Anterior cingulate cortex (tissue), 58 donors: ENCODE data around the gene GALC.

Experiments used
- DNase-seq, 58 donors: peaks; one replicate each; lab custom pipeline; 2025; lab: John Stamatoyannopoulos, UW

Gene GALC

DNA sequence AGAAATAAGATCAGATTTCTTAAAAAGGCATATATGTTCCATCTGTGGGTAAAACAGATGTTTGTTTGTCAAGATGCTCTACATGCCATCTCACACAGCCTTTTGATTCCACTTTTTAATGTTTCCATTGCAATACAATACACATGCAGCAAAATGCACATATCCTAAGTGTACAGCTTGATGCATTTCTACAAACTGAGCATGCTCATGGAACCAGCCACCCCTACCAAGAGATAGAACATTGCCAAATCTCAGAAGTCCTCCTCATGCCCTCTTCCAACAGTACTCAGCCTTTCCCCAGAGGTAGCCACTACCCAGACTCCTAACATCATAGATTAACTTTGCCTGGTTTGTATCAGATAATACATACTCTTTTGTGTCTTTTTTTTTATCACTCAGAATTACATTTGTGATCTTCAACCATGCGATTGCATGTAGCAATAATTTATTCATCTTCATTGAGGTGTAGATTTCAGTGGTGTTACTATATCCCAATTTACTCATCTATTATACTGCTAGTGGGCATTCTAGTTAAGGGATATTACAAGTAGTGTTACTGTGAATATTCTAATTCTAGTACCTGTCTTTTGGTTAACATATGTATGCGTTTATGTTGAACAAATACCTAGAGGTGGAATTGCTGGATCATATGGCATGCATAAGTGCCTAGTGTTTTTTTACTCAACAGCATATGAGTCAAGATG, 15.2 kb upstream of the GALC start:
- no peak for DNase-seq

GRCh38 chr14:88007608-88008007, 14.6 kb upstream of the GALC start:
- DNase-seq = no peak

GRCh38 chr14:88005978-88006851, 13.2 kb upstream of the GALC start:
- no peak for DNase-seq

DNA sequence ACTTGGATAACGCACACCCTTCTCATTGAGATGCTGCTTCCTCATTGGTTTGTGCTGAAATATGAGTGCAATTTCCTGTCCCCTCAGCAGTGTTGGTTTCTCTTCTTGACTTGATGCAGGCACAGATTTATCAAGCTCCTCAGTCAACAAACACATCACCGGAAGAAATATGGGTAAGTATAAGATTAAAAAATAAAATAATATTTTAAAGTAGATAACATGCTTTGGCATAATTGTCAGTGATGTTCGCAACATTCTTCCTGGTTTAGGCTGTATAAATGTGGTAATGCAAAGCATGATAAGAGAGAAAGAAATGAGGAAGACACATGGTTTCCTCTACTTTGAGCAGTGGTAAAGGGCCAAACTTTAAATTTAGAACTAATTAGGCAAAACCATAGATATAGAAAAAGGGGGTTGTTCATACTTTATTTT, 12.1 kb upstream of the GALC start, which contains the start of gene GPR65:
TSS of gene GPR65 (plus strand) at position 86 of the 432 bp plus-strand sequence. CDS start 5,713 bp downstream, outside the sequence.
- DNase-seq = no peak

DNA sequence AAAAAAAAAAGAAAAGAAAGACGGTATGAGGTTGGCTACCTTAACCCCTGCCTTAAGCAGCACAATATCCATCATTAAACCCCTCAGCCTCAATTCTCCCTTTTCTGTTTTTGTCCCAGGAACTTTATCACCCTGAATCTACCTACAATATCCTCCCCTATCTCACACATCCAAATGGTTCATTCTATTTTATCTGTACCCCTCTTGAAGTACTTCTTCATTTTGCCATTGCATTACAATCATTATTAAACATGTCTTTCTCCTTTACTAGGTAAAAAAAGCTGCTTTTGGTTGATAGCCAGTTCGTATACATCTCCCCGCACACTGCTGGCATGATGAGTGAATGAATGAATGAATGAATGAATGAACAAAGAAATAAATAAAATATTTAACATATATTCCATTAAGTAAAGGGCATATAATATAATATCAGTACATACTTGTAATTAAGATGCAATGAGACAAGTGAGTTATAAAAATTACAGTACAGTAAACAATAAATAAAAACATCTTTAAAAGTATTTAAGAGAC, 11.6 kb upstream of the GALC start:
- no peak for DNase-seq

GRCh38 chr14:88003425-88003824, 10.4 kb upstream of the GALC start:
- no peak for DNase-seq

DNA sequence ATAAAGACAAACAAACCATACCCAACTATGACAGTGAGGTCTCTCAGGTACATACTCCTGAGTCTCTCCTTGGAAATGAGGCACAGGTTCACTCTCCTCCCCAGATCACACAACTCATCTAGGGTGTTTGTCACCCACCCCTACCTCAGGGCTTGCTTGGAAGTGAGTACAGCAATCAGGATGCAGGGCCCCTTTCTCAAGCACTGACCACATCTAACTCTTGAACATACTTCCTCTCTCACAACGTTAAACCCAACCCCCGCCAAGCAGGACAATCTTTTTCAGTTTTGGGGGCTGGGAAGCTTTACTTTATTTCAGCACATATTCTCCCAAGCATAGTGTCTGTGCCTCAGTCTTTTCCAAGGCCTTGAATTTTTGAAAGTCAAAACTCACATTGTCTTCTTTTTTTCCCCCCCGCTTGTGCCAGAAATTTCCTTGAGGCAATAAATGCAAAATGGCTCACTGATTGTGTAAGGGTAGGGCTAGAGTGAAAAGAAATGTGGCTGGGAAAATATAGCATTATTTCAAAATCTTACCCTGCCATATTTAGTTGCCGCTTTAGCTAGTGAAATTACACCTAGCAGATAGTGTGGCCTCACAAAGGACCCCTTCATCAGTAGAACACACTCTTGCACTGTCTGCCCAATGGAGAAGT, 9.6 kb upstream of the GALC start:
- peak in 1 of 58 donors; percentile 1 for DNase-seq

GRCh38 chr14:87999277-87999676, 6.3 kb upstream of the GALC start:
- DNase-seq = peak in 1 of 58 donors; percentile 14

GRCh38 chr14:87998482-87998881, 5.5 kb upstream of the GALC start:
- DNase-seq = no peak

DNA sequence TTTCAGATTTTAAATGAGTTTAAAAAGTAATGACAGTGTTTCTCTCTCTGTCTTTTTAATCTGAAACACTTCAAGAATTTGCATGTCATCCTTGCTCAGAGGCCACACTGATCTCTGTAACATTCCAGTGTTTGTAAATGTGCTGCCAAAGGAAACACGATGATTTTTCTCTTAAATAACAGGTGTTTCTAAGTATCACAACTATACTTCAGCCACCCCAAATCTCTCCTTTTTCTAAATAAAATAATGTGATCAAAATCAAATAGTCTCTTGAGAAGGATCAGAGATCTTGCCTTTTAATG, 3.3 kb upstream of the GALC start:
- no peak for DNase-seq

DNA sequence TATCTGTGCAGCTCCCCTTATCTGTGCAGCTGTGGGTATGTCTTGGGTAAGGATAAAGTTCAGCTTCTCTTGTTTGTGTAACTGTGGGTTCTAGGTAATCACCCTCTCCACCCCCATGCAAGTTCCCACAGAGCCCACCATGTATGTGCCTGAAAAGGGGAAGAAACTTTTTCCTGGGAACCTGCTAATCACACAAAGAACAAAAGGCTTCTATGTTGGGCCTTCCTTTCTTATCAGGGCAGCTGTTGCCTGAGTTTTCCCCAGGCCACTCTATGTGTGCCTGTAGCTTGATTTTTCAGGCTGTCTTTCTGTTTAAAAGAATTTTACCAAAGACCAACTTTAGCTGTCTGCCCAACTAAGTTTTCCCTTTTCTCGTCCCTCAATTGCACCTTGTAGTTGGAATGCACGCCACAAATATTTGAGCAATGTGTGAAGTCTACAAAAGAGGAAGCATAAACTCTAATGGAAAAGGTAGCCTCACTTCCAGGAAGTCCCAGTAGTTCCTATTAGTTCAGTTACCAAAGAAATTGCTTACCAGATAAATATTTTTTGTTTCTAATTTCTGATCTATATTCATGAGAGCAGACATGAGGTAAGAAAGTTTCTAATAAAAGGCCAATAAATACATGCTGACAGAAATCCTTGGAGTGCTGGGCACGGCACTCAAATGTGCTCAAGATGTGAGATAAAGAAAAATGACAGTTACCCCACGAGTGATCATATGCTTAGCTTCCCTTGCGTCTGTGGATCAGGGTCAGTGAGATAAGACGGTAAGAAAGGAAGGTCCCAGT, 2.7 kb upstream of the GALC start:
- no peak for DNase-seq

GRCh38 chr14:87994974-87995373, 2.0 kb upstream of the GALC start:
- no peak for DNase-seq

GRCh38 chr14:87992346-87992717, 650 bp downstream of the GALC start:
- DNase-seq = peak in 19 of 58 donors; percentile 23 to 74 (median 54)

DNA sequence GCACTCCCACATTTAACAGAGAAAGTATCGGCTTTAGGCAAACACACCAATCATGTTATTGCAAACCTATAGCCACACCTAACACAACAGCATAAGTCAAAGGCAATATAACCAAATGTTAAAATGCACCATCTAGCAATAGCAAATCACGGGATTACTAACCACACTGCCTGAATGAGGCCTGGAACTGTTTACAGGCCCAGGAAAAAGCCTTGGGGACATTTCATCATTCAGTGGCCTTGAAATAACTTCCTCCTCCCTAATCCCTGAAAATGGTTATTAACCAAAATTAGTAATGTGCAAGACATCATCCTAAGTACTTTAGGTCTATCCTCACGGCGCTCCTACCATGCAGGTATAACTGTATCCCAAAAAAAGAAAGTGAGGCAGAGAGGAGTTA, 2.3 kb downstream of the GALC start:
- no peak for DNase-seq

DNA sequence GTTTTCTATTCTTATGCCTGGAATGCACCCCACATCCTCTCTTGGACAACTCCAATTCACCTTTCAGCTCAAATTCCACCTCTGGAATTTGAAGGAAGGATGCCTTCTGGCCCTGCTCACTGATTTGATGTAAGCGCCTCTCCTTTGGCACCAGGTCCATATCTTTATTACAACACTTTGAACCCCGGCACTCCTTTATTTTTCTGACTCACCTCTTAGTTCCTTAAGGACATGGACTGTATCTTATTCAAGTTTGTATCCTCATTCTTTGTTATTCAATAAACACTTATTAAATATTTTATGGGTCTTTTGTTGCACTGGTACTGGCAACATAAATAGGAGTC, 3.1 kb downstream of the GALC start:
- DNase-seq = no peak

DNA sequence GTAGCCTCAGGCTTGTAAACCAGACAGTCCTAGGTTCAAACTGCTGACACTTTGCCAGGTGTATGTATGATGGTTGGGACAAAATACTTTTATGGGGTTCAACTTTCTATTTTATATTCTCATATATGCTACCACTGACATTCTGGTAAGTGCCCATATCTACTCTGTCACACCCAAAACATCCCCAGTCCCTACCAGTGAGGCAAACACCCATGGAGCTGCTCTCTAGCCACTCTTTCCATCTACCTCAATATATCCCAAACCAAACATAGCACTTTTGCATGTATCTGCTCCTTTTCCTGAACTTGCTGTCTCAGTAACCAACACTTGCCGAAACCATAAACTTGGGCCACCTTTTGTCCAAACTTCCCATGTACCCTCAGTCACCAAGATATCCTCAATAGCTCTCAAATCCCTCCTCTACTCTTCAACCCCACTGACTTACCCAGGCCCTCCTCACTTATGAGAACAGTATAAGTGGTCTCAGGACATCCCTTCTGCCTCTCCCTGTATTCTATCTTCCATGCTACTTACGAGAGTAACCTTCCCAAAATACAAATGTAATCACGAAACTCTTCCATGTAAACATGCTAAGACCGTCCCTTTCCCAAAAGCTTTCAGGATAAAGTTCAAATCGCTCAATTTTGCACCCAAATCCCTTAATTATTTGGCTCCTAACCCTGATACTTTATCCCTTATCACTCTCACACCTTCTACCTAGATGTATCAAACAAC, 3.6 kb downstream of the GALC start:
- no peak for DNase-seq

GRCh38 chr14:87979689-87980088, 13.3 kb downstream of the GALC start:
- DNase-seq = no peak

DNA sequence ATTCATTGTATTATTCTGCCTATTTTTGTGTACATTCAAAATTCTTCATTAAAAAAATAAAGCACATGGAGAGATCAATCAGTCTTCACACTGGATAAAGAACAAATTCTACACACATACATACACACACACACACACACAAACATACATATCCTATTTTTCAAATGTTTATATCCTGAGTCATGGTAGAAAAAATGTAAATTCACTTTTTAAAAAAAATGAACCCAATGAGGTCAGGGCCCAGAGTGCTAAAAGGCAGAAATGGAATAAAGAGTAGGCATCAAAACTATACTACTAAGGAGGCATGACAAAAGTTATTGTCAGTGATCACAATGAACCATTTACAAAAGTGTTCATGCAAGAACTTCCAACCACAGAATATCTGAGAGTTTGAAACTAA, 17.3 kb downstream of the GALC start:
- DNase-seq = no peak

DNA sequence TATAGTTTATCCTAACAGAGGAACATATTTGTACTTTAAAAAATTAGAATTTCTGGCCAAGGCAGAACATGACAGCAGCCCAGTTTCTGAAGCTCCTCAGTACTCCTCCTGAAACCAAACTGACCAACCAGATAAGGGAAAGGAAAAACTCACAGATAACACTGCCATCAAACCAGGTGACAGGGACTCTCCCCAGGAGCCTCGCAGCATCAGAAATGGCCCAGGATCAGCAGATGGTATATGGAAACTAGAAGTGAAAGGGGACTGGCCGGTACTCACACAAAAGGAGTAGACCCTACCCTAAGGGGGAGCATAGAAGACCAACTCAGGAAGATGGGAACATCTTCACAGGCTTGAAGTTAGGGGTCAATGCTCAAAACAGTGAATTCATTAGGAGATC, 22.0 kb downstream of the GALC start:
- no peak for DNase-seq

DNA sequence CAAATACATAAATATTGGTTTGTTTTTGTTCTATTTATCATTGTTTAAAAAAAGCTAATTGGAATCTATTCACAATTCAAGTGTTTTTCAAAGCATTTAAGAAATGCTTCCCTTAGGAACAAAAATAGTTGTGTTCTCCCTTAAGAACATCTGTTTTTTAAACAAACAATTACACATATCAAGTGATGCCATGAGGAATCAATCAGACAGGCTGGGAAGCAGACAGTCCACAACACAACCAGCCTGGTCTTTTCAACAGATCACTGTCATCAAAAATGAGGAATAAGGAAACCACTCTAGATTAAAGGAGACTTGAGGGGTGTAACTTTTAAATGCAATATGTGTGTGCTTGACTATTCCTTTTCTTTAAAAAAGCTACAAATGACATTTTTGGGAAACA, 25.5 kb downstream of the GALC start:
- no peak for DNase-seq
